Inflammatory macrophage (primary cell): ENCODE data around the gene RNF11.
"Not testable (repeated sequence)": the region's sequence is repeated elsewhere in the genome, so short reads cannot be mapped to it uniquely, and the experiment has no call there.

Experiments
- DNase-seq, 2 donors: peaks; one replicate each; pipeline ENCODE4 v3.0.0-alpha.2; 2020 to 2022
- total RNA-seq, 18 experiments: gene quantifications; one replicate each; lab custom pipeline; 2026; ENCODE audit warnings: mixed read lengths in 6 of 18, inconsistent platforms in 2 of 18; lab: John Stamatoyannopoulos, UW

RNF11 gene
- total RNA-seq, result 53.3 to 135 (median 82.1) reads per million in 18 experiments

GRCh38 chr1:51235673-51236530 lies at the start of gene RNF11:
TSS of gene RNF11 (plus strand) at chr1:51236273. CDS start at chr1:51236757, 484 bp downstream.
- peak; percentile 92 to 95 for DNase-seq

- no peak for DNase-seq
These were observed 47.8 kb upstream of the RNF11 start for GRCh38 chr1:51188230-51188629.

- peak; percentile 69 to 75 for DNase-seq
These were observed 46.5 kb upstream of the RNF11 start for GRCh38 chr1:51189421-51190073.

GRCh38 chr1:51190961-51191360 lies 45.1 kb upstream of the RNF11 start:
- DNase-seq, result peak; percentile 42 to 57

GRCh38 chr1:51192213-51192843 lies 43.7 kb upstream of the RNF11 start:
- DNase-seq, result peak; percentile 73 to 74

GRCh38 chr1:51193564-51193963 lies 42.5 kb upstream of the RNF11 start:
- no peak for DNase-seq

- no peak for DNase-seq
These were observed 32.8 kb upstream of the RNF11 start for GRCh38 chr1:51203121-51203873.

GRCh38 chr1:51203874-51204245 lies 32.2 kb upstream of the RNF11 start:
- DNase-seq, result no peak

- DNase-seq, result no peak
These were observed 26.0 kb upstream of the RNF11 start for GRCh38 chr1:51210055-51210454.

- no peak for DNase-seq
These were observed 25.4 kb upstream of the RNF11 start for GRCh38 chr1:51210676-51211075.

GRCh38 chr1:51214615-51215131 lies 21.4 kb upstream of the RNF11 start:
- DNase-seq, result peak; percentile 19 to 57

GRCh38 chr1:51215169-51215568 lies 20.9 kb upstream of the RNF11 start:
- DNase-seq, result no peak

GRCh38 chr1:51216631-51217030 lies 19.4 kb upstream of the RNF11 start:
- no peak for DNase-seq

- no peak for DNase-seq
These were observed 19.0 kb upstream of the RNF11 start for GRCh38 chr1:51217101-51217500.

GRCh38 chr1:51218570-51218969 lies 17.5 kb upstream of the RNF11 start:
- no peak for DNase-seq

GRCh38 chr1:51219022-51219421 lies 17.1 kb upstream of the RNF11 start:
- no peak for DNase-seq

- not testable (repeated sequence) for DNase-seq
These were observed 14.5 kb upstream of the RNF11 start for GRCh38 chr1:51221529-51221928.

GRCh38 chr1:51222136-51222787 lies 13.8 kb upstream of the RNF11 start:
- DNase-seq, result no peak

- no peak for DNase-seq
These were observed 13.3 kb upstream of the RNF11 start for GRCh38 chr1:51222809-51223208.

GRCh38 chr1:51224255-51224654 lies 11.8 kb upstream of the RNF11 start:
- no peak for DNase-seq

GRCh38 chr1:51227231-51227960 lies 8.7 kb upstream of the RNF11 start:
- DNase-seq, result not testable (repeated sequence)
